GM12892 (cell line): ENCODE results near the gene TRAPPC2.

Experiments
- POLR2A ChIP-seq: IDR thresholded peaks from 2 replicates; pipeline ENCODE4 v1.6.1; 2011; ENCODE audit warnings: low read depth, low read length, control low read depth
- POLR2AphosphoS5 ChIP-seq: IDR thresholded peaks from 2 replicates; pipeline ENCODE4 v1.6.1; 2011; ENCODE audit warnings: low read depth, low read length, control low read depth
- TAF1 ChIP-seq: IDR thresholded peaks from 2 replicates; pipeline ENCODE4 v1.6.1; 2011; ENCODE audit warnings: low read depth, mild to moderate bottlenecking, control low read depth, low read length, borderline replicate concordance

GRCh38 chrX:13764765-13765164, 30.3 kb upstream of the TRAPPC2 start:
- TF ChIP-seq POLR2A (no peak), POLR2AphosphoS5 (no peak), TAF1 (no peak)
